ENCODE data around the gene BAG5.

The BAG5 gene

DNA sequence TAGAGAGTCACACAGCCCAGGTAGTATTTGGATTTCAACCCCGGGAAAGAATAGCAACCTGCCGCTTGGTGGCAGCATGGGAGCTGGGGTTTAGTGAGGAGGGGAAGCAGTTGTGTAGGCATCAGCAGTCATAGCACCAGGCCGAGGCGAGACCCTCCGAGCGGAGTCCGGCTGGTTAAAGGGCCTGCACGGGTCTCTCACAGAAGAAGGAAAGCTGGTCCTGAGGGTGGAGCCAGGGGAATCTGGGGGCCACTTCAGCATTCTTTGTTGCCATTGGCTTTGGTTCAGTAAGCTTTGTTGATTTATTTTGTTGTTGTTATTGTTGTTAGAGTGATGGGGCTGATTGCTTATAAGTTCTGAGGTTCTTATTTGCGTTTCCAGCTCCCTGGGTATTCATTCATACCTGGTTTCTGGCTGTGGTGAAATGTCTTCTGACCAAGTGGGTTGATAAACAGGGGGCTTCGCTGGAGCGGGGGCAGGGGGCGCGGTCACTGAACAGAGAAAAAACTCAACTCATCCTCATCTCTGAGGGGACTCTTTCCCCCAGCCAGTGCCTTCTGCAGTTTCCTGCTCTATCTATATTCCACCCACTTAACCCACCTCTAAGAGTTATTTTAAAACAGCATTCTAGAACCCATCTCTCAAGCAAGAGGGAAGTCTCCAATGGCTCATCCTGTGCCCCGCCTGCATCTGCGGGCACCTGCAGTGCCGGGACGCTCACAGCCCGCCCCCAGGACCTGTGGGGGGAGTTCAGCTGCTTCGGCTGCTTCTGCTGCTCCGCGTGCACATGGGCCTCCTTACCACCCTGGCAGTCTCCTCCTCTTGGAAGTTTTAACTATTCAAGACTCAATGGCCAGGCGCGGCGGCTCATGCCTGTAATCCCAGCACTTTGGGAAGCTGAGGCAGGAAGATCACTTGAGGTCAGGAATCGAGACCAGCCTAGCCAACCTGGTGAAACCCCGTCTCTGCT lies 51.4 kb downstream of the BAG5 start:
- DNase-seq (ENCODE audit: extremely low read depth in 1 of 2, low read depth in 1 of 2) = no peak

DNA sequence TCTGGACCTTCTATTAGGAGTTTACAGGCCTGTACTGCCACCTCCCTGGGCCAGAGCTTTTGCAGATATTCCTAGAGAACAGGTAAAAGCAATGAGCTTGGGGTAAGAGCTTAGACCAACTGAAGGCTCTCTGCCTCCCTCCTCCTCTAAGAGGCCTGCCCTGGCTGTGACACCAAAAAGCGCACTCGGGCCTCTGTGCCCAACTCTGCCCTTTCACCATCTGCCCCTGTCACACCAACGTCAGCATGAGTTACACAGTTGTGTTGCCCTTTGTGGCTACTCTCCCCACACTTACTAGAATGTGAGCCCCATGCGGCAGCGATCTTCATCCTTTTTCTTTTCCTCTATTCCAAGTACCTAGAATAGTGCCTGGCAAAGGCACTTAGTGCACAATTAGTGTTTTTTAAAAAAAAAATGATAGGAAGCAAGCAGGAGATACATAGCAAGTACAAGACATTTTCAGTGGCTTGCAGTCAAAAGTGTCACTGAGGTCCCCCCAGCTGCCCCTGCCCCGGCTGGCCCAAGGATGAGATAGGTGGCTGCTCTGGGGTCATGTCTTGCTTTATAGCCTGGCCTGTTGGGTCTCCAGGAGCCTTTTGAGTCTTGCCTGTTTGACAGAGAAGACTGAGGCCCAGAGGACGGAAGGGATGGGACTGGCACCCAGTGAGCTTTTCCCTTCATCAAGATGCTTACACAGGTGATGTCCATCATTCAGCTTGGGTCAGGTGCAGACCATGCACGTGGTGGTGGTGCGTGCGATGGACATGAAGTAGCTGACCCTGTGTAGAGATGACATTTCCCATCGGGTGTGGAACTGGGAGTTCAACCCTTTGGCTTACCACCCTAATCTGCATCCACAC lies 52.4 kb downstream of the BAG5 start:
- no peak for DNase-seq (ENCODE audit: extremely low read depth in 1 of 2, low read depth in 1 of 2)

DNA sequence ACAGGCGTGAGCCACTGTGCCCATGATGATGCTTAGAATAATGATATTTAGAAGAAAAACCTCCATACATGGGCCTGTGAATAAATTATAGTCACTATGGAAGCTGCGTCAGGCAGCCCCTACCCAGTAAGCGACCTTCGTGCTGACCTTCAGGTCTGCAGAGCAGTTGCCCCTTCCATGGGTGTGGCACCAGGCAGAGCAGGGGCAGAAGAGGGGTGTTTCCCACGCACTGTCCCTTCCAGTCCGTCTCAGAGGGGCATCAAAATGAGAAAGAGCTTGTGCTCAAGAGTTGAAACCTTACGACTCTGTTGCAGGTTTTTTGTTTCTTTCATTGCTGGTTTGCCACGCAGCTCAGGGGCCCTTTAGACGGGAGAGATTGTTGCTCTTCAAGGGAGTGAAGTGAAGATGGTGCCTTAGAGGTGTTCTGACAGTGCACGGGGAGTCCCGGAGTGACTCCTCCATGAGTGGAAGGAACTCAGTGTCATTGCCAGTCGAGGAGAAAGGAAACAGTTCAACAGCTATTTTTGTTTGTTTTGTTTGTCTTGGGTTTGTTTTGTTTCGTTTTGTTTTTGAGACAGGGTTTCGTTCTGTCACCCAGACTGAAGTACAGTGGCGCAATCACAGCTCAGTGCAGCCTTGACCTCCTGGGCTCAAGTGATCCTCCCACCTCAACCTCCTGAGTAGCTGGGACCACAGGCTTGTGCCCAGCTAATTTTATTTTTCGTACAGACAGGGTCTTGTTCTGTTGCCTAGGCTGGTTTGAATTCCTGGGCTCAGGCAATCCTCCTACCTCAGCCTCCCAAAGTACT lies 53.7 kb downstream of the BAG5 start:
- no peak for DNase-seq (ENCODE audit: extremely low read depth in 1 of 2, low read depth in 1 of 2)

DNA sequence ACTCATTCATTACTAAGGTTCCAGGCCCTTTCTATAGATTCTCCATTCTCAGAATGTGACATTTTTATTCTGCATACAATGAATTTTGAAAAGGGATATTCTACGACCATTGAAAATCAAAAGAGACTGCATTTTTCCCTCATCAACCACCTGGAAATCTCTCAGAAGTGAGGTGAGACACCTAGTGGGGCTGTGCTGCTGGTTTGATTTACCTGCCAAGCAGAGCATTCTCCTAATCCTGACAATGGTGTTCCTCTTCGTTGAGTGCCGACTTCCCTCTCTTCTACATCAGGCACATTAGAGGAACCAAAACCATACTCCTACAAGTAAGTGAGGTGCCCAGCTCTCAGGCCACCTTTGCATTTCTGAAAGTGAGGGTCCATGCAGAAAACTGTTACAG lies 54.7 kb downstream of the BAG5 start:
- no peak for DNase-seq (ENCODE audit: extremely low read depth in 1 of 2, low read depth in 1 of 2)
